Measurements from ENCODE around the gene GABBR2. TPM values are rescaled to one million over a fixed set of nuclear protein-coding genes. Genes with fewer than 3 reads are reported as not detected.

Gene GABBR2
- total RNA-seq, 1 donor from 2014 or later: 0.68 TPM

- no peak for DNase-seq
Measured at GRCh38 chr9:98247831-98248657, 460.7 kb downstream of the GABBR2 start.

- DNase-seq: no peak
Measured at GRCh38 chr9:98242426-98242825, 466.3 kb downstream of the GABBR2 start.

GRCh38 chr9:98241357-98242300 is 467.1 kb downstream of the GABBR2 start:
- no peak for DNase-seq

- DNase-seq: no peak
Measured at GRCh38 chr9:98240475-98240874, 468.3 kb downstream of the GABBR2 start.

Other genes starting within 250 kb of the GABBR2 start
- gene ANKS6, start 87.6 kb upstream of the GABBR2 start, total RNA-seq: 8.0 and 12.6 TPM in 2 replicates
- 0.14 and 0.34 TPM in 2 replicates for gene GALNT12, start 98.7 kb upstream of the GABBR2 start, total RNA-seq
- gene COL15A1, start 235.0 kb upstream of the GABBR2 start, total RNA-seq: 0.42 and 31.5 TPM in 2 replicates